Liver (tissue), 9 donors: Measurements from ENCODE around the gene C3orf49. TPM values are rescaled to one million over a fixed set of nuclear protein-coding genes. Genes with fewer than 3 reads are reported as not detected.

ENCODE experiments used
- DNase-seq: peaks from one replicate; pipeline ENCODE4 v3.0.0-alpha.2; 2017; ENCODE audit warnings: low spot score
- H3K27ac ChIP-seq, 2 donors: one replicate each; pipeline ENCODE4 v1.7.0; 2013; ENCODE audit warnings: inconsistent platforms in 2 of 2, low read length in 2 of 2, control low read depth in 1 of 2, low read depth in 1 of 2, mild to moderate bottlenecking in 1 of 2
- H3K27me3 ChIP-seq, 4 donors: one replicate each; pipeline versions ENCODE4 v1.6.1 to v1.7.0; 2013; ENCODE audit warnings: low read length in 3 of 4, inconsistent platforms in 1 of 4, mild to moderate bottlenecking in 1 of 4, moderate library complexity in 1 of 4; ENCODE audit not compliant: control insufficient read depth in 4 of 4, insufficient read depth in 4 of 4
- H3K36me3 ChIP-seq, 4 donors: one replicate each; pipeline versions ENCODE4 v1.6.1 to v1.7.0; 2013; ENCODE audit warnings: low read length in 3 of 4, mild to moderate bottlenecking in 3 of 4, low read depth in 1 of 4, moderate library complexity in 1 of 4; ENCODE audit not compliant: control insufficient read depth in 4 of 4, insufficient read depth in 3 of 4
- H3K4me1 ChIP-seq, 4 donors: one replicate each; pipeline versions ENCODE4 v1.6.1 to v1.7.0; 2013; ENCODE audit warnings: low read length in 3 of 4, mild to moderate bottlenecking in 3 of 4, moderate library complexity in 1 of 4; ENCODE audit not compliant: control insufficient read depth in 4 of 4, insufficient read depth in 4 of 4
- H3K4me3 ChIP-seq, 3 donors: one replicate each; pipeline versions ENCODE4 v1.6.1 to v1.7.0; 2013; ENCODE audit warnings: low read length in 3 of 3, control low read depth in 1 of 3, low read depth in 1 of 3, mild to moderate bottlenecking in 1 of 3
- H3K9ac ChIP-seq, 2 donors: one replicate each; pipeline ENCODE4 v1.7.0; 2013; ENCODE audit warnings: low read length in 2 of 2, mild to moderate bottlenecking in 2 of 2, moderate library complexity in 2 of 2, control low read depth in 1 of 2, low read depth in 1 of 2
- H3K9me3 ChIP-seq, 4 donors: one replicate each; pipeline versions ENCODE4 v1.6.1 to v1.7.0; 2013; ENCODE audit warnings: low read length in 3 of 4; ENCODE audit not compliant: control insufficient read depth in 4 of 4
- ATF3 ChIP-seq: IDR thresholded peaks from 2 replicates; pipeline ENCODE4 v1.6.1; 2016; ENCODE audit warnings: antibody characterized with exemption
- EGR1 ChIP-seq, 2 donors: IDR thresholded peaks; 2 replicates each; pipeline ENCODE4 v1.6.1; 2016 to 2018; ENCODE audit warnings: antibody characterized with exemption in 2 of 2, low read depth in 2 of 2
- FOXA1 ChIP-seq: IDR thresholded peaks from 2 replicates; pipeline ENCODE4 v1.6.1; 2016; ENCODE audit warnings: antibody characterized with exemption
- FOXA2 ChIP-seq: IDR thresholded peaks from 2 replicates; pipeline ENCODE4 v1.6.1; 2016; ENCODE audit warnings: antibody characterized with exemption
- GABPA ChIP-seq, 2 donors: IDR thresholded peaks in 1 of 2; conservative IDR thresholded peaks in 1 of 2; 2 replicates each; pipeline ENCODE4 v1.6.1; 2016; ENCODE audit warnings: antibody characterized with exemption in 2 of 2, mild to moderate bottlenecking in 1 of 2, moderate library complexity in 1 of 2
- HNF4A ChIP-seq, 2 donors: conservative IDR thresholded peaks; 2 replicates each; pipeline ENCODE4 v1.6.1; 2016; ENCODE audit warnings: antibody characterized with exemption in 2 of 2, mild to moderate bottlenecking in 2 of 2
- HNF4G ChIP-seq: IDR thresholded peaks from 2 replicates; pipeline ENCODE4 v1.6.1; 2016; ENCODE audit warnings: antibody characterized with exemption
- JUND ChIP-seq, 2 donors: IDR thresholded peaks; 2 replicates each; pipeline ENCODE4 v1.6.1; 2016; ENCODE audit warnings: antibody characterized with exemption in 2 of 2
- NR2F2 ChIP-seq: IDR thresholded peaks from 2 replicates; pipeline ENCODE4 v1.6.1; 2016; ENCODE audit warnings: antibody characterized with exemption
- RAD21 ChIP-seq, 2 donors: IDR thresholded peaks; 2 replicates each; pipeline ENCODE4 v1.6.1; 2016; ENCODE audit warnings: antibody characterized with exemption in 2 of 2, mild to moderate bottlenecking in 2 of 2
- REST ChIP-seq: IDR thresholded peaks from 2 replicates; pipeline ENCODE4 v1.6.1; 2016; ENCODE audit warnings: antibody characterized with exemption, mild to moderate bottlenecking
- RXRA ChIP-seq, 2 donors: IDR thresholded peaks; 2 replicates each; pipeline ENCODE4 v1.6.1; 2017 to 2018; ENCODE audit warnings: antibody characterized with exemption in 2 of 2, mild to moderate bottlenecking in 1 of 2
- SP1 ChIP-seq: IDR thresholded peaks from 2 replicates; pipeline ENCODE4 v1.6.1; 2018; ENCODE audit warnings: antibody characterized with exemption, mild to moderate bottlenecking
- TAF1 ChIP-seq: conservative IDR thresholded peaks from 2 replicates; pipeline ENCODE4 v1.6.1; 2016; ENCODE audit warnings: antibody characterized with exemption, mild to moderate bottlenecking
- YY1 ChIP-seq: IDR thresholded peaks from 2 replicates; pipeline ENCODE4 v1.6.1; 2016; ENCODE audit warnings: antibody characterized with exemption, mild to moderate bottlenecking
- ZBTB33 ChIP-seq: IDR thresholded peaks from 2 replicates; pipeline ENCODE4 v1.6.1; 2016; ENCODE audit warnings: antibody characterized with exemption
- WGBS: extraction: QIAGEN DNeasy Blood & Tissue Kit; methylation state at CpG from one replicate; pipeline ENCODE4 v1.1.7; 2013; 5-methylcytosine and 5-hydroxymethylcytosine counted together
- polyA plus RNA-seq, 2 donors: library from polyadenylated mRNA; stranded (reverse) in 1 of 2; unstranded in 1 of 2; fragments of 200-250 nt in 1 of 2; fragments of >200 nt in 1 of 2; fragmentation: Nextera tagmentation in 1 of 2; extraction: Ambion mirVana in 1 of 2; gene quantifications; one replicate each; pipeline versions ENCODE4 v1.2.1 to v1.2.3, GENCODE V29; 2013 to 2015
- total RNA-seq, 2 donors: library from RNA; depleted of rRNA; stranded (reverse); fragments of >200 nt; gene quantifications; one replicate each; pipeline ENCODE4 v1.2.3, GENCODE V29; 2014
- TF ChIP-seq, protein P1 (sequence below): fragments of 150-350 bp; IDR thresholded peaks from 2 replicates; pipeline ENCODE4 v1.5.1; 2017; ENCODE audit warnings: improper control_type of control experiment, low read depth, low read length; ENCODE audit not compliant: missing input control
- TF ChIP-seq, protein P2 (sequence below): IDR thresholded peaks from 2 replicates; pipeline ENCODE4 v1.6.1; 2016; ENCODE audit warnings: antibody characterized with exemption
- donor health status: healthy.
- donor health status: healthy.
- donor health status: healthy.
- donor health status: healthy.
- donor health status: healthy.

The C3orf49 gene
- total and polyA plus RNA-seq, 4 donors: 0.13 TPM; not detected in 3

DNA sequence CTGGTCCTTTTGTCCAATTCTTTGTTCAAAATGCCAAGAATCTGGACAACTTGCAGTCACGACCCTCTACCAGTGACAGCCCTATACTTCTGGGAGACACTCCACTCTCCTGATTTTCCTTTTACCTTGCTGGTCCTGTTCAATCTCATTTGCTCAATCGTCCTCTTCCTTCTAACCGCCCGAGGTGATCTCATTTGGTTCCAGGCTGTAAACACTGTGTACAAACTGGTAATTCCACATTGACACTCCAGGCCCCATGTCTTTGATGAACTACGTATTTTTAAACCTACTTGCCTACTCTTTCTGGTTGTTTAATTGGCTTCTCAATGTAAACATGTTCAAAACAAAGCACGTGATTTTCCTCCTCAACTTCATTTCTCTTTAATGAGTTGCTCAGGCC, 23.7 kb upstream of the C3orf49 start:
- no peaks in the 10 kb centered on the region for H3K36me3 ChIP-seq
- H3K9me3 ChIP-seq: no peaks in the 10 kb centered on the region
- H3K4me1 ChIP-seq: no peaks in the 10 kb centered on the region
- no peaks in the 10 kb centered on the region for H3K27me3 ChIP-seq
- H3K9ac ChIP-seq: no peak overlapping the region
- no peak overlapping the region for H3K27ac ChIP-seq
- 76% methylated on average over 6 of the region's 6 CpGs for WGBS
- no peak for DNase-seq
- TF ChIP-seq TAF1: no peak
- TF ChIP-seq SP1: no peak
- TF ChIP-seq JUND (IDR thresholded peaks at IDR 0.05): no peak
- no peak for TF ChIP-seq RAD21 (IDR thresholded peaks at IDR 0.05)
- TF ChIP-seq, protein P1, sequence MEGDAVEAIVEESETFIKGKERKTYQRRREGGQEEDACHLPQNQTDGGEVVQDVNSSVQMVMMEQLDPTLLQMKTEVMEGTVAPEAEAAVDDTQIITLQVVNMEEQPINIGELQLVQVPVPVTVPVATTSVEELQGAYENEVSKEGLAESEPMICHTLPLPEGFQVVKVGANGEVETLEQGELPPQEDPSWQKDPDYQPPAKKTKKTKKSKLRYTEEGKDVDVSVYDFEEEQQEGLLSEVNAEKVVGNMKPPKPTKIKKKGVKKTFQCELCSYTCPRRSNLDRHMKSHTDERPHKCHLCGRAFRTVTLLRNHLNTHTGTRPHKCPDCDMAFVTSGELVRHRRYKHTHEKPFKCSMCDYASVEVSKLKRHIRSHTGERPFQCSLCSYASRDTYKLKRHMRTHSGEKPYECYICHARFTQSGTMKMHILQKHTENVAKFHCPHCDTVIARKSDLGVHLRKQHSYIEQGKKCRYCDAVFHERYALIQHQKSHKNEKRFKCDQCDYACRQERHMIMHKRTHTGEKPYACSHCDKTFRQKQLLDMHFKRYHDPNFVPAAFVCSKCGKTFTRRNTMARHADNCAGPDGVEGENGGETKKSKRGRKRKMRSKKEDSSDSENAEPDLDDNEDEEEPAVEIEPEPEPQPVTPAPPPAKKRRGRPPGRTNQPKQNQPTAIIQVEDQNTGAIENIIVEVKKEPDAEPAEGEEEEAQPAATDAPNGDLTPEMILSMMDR: no peak
- TF ChIP-seq ZBTB33: no peak
- no peak for TF ChIP-seq HNF4A (conservative IDR thresholded peaks at IDR 0.05)
- TF ChIP-seq FOXA2: no peak
- TF ChIP-seq GABPA (IDR thresholded peaks at IDR 0.05 in 1 of 2, conservative IDR thresholded peaks at IDR 0.05 in 1 of 2): no peak
- H3K4me3 ChIP-seq: no peak overlapping the region

GRCh38 chr3:63798544-63798943, 20.6 kb upstream of the C3orf49 start:
- Histone ChIP-seq H3K9ac (no peak overlapping the region), H3K4me1 (no peaks in the 10 kb centered on the region), H3K36me3 (no peaks in the 10 kb centered on the region), H3K27ac (no peak overlapping the region), H3K4me3 (no peak overlapping the region), H3K9me3 (no peaks in the 10 kb centered on the region), H3K27me3 (no peaks in the 10 kb centered on the region)
- 93% methylated on average over 2 of the region's 2 CpGs for WGBS
- TF ChIP-seq TAF1 (no peak), EGR1 (IDR thresholded peaks at IDR 0.05; ENCODE audit: low read depth in 2 of 2) (no peak), FOXA1 (no peak), RAD21 (IDR thresholded peaks at IDR 0.05) (no peak), YY1 (no peak), HNF4A (conservative IDR thresholded peaks at IDR 0.05) (no peak), SP1 (no peak), NR2F2 (no peak), GABPA (IDR thresholded peaks at IDR 0.05 in 1 of 2, conservative IDR thresholded peaks at IDR 0.05 in 1 of 2) (no peak), HNF4G (no peak), REST (no peak), RXRA (IDR thresholded peaks at IDR 0.05) (no peak), ATF3 (no peak), FOXA2 (no peak), JUND (IDR thresholded peaks at IDR 0.05) (no peak), ZBTB33 (no peak)
- TF ChIP-seq, protein P2, sequence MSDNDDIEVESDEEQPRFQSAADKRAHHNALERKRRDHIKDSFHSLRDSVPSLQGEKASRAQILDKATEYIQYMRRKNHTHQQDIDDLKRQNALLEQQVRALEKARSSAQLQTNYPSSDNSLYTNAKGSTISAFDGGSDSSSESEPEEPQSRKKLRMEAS: no peak
- TF ChIP-seq, protein P1: no peak
- DNase-seq: no peak
